Stimulated activated naive CD8-positive, alpha-beta T cell treated with anti-CD3 and anti-CD28 coated beads, Interleukin-15, Interleukin-2, amounts not matched to agents 100 ng/mL and 50 ng/mL, for 24 hours (primary cell): ENCODE results near the gene THEM4.

Experiments used
- H3K27ac Mint-ChIP-seq: one replicate; pipeline ENCODE4 v1.8.0; 2021; ENCODE audit warnings: mild to moderate bottlenecking, mixed read lengths
- H3K27me3 Mint-ChIP-seq: one replicate; pipeline ENCODE4 v1.8.0; 2021; ENCODE audit warnings: mixed read lengths
- H3K36me3 Mint-ChIP-seq: one replicate; pipeline ENCODE4 v1.8.0; 2021; ENCODE audit warnings: low read depth, mixed read lengths
- H3K4me1 Mint-ChIP-seq: one replicate; pipeline ENCODE4 v1.8.0; 2021; ENCODE audit warnings: low read depth, mixed read lengths
- H3K4me3 Mint-ChIP-seq: one replicate; pipeline ENCODE4 v1.8.0; 2021; ENCODE audit warnings: mild to moderate bottlenecking, mixed read lengths
- H3K9me3 Mint-ChIP-seq: one replicate; pipeline ENCODE4 v1.8.0; 2021; ENCODE audit warnings: mixed read lengths

THEM4 gene

DNA sequence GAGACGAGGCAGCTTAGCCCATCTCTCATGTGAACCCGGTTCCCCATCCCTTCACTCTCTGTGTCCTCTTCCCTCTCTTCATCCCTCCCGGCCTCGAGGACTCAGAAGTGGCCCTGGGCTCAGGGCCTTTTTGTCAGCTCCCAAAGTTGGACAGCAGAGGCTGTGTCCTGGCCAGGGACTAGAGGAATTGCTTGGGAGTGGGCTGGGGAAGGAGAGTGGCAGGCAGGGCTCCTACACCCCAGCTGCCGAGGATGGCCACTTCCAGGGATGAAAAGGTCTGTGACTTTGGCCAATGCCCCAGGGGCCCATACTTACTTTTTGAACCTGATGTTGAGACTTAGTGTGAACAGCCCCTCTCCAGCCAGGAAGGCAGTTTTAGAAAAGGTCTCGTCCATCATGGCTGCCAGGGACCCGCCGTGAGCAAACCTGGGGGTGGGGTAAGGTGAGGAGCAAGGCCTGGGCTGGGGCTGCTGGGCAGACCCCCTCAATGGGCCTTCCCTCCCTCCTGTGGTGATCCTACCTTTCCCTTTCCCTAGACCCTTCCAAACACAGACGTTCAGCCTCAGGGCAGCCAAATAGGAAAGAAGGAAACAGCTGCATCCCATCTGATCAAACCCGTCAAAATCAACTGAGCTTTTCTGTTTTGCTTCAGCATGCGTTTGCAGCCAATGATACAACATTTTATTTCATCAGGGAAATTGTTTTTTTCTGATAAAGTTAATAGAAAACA is 61.3 kb downstream of the THEM4 start:
- Mint-ChIP-seq H3K4me3 (no peak overlapping the region), H3K9me3 (no peaks in the 10 kb centered on the region), H3K4me1 (peaks cover 28% of the 10 kb centered on the region), H3K27ac (no peak overlapping the region), H3K36me3 (peaks cover 41% of the 10 kb centered on the region), H3K27me3 (no peaks in the 10 kb centered on the region)

DNA sequence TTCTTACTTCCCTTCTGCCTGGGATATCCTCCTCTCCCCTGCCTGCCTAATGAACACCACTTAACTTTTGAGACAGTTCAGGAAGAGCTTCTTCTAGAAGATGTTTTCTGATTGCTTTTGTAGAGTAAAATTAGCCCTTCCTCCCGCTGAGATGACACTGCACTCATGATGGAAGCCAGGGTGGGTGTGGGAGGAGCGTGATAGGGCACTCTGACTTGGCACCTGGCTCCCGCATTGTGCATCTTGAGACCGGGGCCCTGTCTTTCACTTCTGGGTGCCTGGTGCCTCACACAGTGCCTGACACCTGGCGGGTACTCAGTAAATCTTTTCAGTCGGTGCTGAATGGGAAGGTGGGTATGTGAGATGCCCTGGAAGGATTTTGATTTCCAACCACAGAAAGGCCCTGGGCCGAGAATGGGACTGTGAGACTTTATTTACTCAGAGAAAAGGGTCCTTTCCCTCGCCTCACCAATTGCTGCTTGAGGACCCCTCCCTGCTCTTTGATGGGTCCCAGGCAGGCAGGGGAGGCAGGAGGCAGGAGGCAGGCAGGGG is 62.5 kb downstream of the THEM4 start:
- no peaks in the 10 kb centered on the region for H3K9me3 Mint-ChIP-seq
- peak overlapping the region; percentile 49 for H3K27ac Mint-ChIP-seq
- peaks cover 28% of the 10 kb centered on the region for H3K4me1 Mint-ChIP-seq
- H3K4me3 Mint-ChIP-seq, result no peak overlapping the region
- H3K36me3 Mint-ChIP-seq, result peaks cover 46% of the 10 kb centered on the region
- H3K27me3 Mint-ChIP-seq, result no peaks in the 10 kb centered on the region

DNA sequence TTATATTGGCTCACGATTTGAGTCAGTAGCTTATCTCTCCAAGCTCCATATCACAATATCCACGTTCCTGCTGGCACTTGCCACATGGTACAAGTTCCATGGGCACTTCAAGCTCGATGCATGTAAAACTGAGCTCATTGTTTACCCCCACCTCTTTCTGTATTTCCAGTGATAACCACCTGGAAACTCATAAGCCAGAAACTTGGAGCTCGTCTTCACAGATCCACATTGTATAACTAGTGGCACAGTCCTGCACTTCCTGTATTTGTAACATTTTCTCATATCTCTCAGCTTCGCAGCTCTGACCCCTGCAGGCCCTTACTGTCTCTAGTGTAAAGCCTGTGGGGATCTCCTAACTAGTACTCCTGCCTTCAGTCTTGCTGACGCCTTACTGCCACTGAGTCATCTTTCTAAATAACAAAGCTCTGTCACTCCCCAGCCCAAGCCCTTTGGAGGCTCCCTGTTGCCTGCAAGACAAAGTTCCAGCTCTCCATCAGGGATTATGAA is 63.2 kb downstream of the THEM4 start:
- Mint-ChIP-seq H3K9me3 (no peaks in the 10 kb centered on the region), H3K36me3 (peaks cover 48% of the 10 kb centered on the region), H3K27me3 (no peaks in the 10 kb centered on the region), H3K27ac (peak overlapping the region; percentile 49), H3K4me1 (peaks cover 28% of the 10 kb centered on the region), H3K4me3 (no peak overlapping the region)

DNA sequence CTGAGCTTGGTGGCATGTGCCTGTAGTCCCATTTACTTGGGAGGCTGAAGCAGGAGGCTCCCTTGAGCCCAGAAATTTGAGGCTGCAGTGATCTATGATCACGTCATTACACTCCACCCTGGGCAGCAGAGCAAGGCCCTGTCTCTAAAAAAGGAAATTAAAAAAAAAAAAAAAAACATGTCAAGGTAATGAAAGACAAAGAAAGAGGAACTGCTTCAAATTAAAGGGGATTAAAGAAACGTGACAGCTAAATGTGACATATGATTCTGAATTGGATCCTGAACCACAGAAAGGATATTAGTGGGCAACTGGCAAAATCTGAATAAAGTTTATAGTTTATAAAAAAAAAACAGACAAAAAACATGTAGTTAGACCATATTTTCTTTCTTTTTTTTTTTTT is 65.9 kb downstream of the THEM4 start:
- Mint-ChIP-seq H3K27me3 (no peaks in the 10 kb centered on the region), H3K4me1 (peaks cover 38% of the 10 kb centered on the region), H3K4me3 (no peak overlapping the region), H3K36me3 (peaks cover 37% of the 10 kb centered on the region), H3K27ac (no peak overlapping the region), H3K9me3 (no peaks in the 10 kb centered on the region)

DNA sequence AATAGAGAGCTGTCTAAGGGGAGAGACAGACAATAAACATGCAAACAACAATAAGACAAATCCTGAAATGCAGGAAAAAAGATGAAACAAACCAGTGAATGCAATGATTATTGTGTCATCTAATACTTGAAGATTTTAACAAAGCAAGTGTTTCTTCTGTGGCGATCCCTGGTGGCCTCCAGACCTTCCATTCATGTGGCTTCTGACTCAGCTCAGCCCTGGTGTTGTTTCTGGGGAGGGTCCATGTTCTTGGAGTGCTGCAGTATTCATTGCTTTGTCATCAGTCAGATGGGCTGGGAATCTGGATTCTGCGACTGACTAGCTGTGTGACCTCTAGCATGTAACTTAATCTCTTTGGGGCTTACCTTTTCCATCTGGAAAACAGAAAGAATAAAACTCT is 68.2 kb downstream of the THEM4 start:
- H3K9me3 Mint-ChIP-seq, result no peaks in the 10 kb centered on the region
- H3K4me1 Mint-ChIP-seq, result peaks cover 42% of the 10 kb centered on the region
- peaks cover 30% of the 10 kb centered on the region for H3K36me3 Mint-ChIP-seq
- no peak overlapping the region for H3K27ac Mint-ChIP-seq
- H3K27me3 Mint-ChIP-seq, result no peaks in the 10 kb centered on the region
- no peak overlapping the region for H3K4me3 Mint-ChIP-seq

DNA sequence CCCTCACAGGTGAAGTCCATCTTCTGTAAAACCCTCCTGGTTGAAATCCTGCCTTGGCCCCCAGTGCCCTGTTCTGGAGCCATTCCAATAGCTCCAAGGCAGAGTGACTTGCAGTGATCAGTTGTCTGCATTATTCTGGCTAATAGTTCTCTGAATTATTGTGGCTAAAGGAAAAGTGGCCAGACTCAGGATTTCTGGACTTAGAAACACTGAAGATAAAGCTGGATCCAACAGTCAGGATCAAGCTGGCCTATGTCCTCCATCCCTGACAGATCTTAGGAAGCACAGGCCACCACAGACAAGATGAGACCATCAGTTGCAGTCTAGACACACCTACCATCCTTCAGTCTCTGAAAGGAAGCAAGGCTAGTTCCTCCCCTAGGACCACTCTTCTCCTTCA is 68.9 kb downstream of the THEM4 start:
- peaks cover 27% of the 10 kb centered on the region for H3K36me3 Mint-ChIP-seq
- no peaks in the 10 kb centered on the region for H3K27me3 Mint-ChIP-seq
- H3K4me1 Mint-ChIP-seq, result peaks cover 43% of the 10 kb centered on the region
- peak overlapping the region; percentile 85 for H3K4me3 Mint-ChIP-seq
- peak overlapping the region; percentile 82 for H3K27ac Mint-ChIP-seq
- no peaks in the 10 kb centered on the region for H3K9me3 Mint-ChIP-seq

DNA sequence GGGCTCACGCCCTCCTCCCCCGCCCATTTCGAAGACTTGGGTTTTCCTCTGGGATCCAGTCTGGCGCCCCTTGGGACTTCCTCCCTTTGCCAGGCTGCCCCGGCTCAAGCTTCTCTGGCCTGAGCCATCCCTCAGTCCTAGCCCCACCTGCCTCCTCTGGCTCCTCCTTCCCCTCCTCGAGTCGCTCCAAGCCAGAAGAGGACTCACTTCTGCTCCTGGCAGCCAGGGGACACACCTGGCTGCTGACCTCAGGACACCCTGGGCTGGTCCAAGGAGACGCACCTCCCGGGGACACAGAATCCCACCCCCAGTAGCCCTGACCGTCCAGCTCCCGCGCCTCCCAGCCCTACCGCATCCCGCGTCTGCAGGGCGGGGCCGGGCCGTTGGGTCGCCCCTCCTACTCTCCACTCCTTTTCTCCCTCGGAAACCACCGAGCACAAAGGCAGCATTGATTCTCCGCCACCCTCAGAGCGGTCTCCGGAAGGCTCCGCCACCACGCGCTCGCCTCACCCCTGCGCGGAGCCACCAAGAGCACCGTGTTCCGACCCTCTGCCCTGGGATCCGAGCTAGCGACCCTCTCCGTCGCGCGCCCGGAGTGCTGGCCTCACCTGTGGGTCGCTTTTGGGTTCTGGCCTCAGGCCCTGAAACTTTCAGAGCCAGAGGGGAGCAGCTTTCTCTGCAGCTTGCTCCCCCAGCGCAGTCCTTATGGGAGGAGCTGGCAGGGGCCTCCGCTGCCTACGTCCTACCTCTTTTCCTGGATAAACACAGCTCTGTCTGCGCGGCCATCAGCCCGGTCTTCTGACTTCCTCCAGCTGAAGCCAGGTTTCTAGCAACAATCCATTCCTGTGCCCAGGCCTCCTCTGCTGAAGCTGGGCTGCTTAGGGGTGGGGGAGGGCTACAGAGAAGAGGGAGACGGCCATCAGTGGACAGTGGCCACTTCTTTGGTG is 69.6 kb downstream of the THEM4 start, which contains the start of gene C2CD4D:
Gene C2CD4D, minus strand, starts transcription at position 364 of the 947 bp plus-strand sequence. CDS start 831 bp downstream, outside the sequence.
- Mint-ChIP-seq H3K4me1 (peaks cover 50% of the 10 kb centered on the region), H3K9me3 (no peaks in the 10 kb centered on the region), H3K4me3 (peak within 1 kb of the TSS; percentile 85), H3K36me3 (peaks cover 20% of the 10 kb centered on the region), H3K27me3 (no peaks in the 10 kb centered on the region), H3K27ac (peak within 1 kb of the TSS; percentile 82)

DNA sequence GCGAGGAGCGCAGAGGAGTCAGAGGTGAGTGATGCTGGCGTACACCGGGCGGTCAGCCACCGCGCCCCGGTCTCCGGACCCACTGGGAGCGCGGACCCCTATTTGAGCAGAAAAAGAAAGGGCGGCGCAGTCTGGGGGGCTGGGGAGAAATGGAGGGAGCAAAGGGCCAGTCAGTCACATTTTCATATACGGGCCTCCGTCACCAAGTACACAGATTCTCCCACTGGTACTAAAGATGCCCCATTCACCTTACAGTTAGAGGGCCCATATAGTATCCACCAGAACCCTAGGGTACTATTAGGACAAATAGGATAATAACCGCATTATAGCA is 70.3 kb downstream of the THEM4 start:
- Mint-ChIP-seq H3K36me3 (peaks cover 14% of the 10 kb centered on the region), H3K9me3 (no peaks in the 10 kb centered on the region), H3K4me1 (peaks cover 57% of the 10 kb centered on the region), H3K27ac (peak overlapping the region; percentile 82), H3K4me3 (peak overlapping the region; percentile 85), H3K27me3 (no peaks in the 10 kb centered on the region)

DNA sequence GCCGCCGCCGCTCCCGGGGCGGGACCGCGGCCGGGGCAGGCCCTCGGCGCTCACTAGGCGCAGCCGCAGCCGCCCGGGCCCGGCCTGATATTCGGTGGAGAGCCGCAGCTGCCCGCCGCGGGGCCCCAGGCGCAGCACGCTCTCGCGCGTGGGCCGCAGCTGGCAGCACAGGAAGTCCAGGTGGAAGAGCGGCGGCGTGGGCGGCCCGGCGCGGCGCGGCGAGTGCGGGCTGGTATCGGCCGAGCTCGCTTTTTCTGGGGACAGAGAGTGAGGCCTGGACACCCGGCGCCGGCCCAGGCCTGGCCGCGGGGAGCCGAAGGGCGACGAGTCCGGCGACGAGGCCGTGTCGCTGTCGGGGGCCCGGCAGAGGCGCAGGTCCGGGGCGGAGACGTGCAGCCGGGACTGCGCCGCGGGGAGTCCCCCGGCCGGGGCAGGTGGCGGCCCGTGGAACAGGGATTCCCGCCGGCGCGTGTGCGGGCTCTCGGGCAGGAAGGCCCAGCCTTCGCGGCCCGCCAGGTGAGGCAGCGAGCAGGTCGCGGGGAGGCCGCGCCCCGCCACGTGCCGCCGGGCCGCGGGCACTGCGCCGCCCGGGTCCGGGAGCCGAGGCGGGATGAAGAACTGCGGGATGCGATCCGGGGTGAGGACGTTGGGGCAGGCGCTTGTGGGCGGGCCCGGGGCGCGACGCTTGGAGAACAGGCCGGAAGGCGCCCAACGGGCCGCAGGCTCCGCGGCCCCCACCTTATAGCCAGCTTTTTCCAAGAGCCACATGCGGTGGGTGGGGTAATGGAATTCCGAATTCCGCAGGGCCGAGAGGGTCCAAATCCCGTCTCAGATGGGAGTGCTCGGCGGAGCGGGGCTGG is 70.9 kb downstream of the THEM4 start:
- Mint-ChIP-seq H3K27me3 (no peaks in the 10 kb centered on the region), H3K4me3 (peak overlapping the region; percentile 85), H3K4me1 (peaks cover 63% of the 10 kb centered on the region), H3K9me3 (no peaks in the 10 kb centered on the region), H3K36me3 (peaks cover 11% of the 10 kb centered on the region), H3K27ac (peak overlapping the region; percentile 82)

DNA sequence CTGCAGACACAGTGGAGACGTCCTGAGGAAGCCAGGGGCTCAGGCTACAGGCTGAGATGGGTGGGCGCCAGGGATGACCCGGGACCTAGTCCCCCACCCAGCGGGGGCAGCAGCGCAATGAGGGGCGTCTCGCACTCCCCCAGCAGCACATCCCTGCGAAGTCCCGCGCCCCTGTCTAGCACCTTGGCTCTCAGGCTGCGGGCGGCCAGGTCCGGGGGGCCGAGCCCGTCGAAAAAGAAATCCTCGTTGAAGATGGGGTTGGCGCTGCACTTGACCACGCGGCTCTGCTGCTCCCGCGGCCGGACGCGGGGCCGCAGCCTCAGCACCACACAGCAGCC is 71.5 kb downstream of the THEM4 start:
- peaks cover 68% of the 10 kb centered on the region for H3K4me1 Mint-ChIP-seq
- no peaks in the 10 kb centered on the region for H3K27me3 Mint-ChIP-seq
- H3K9me3 Mint-ChIP-seq, result no peaks in the 10 kb centered on the region
- peaks cover 5% of the 10 kb centered on the region for H3K36me3 Mint-ChIP-seq
- peak overlapping the region; percentile 88 for H3K4me3 Mint-ChIP-seq
- H3K27ac Mint-ChIP-seq, result peak overlapping the region; percentile 90

DNA sequence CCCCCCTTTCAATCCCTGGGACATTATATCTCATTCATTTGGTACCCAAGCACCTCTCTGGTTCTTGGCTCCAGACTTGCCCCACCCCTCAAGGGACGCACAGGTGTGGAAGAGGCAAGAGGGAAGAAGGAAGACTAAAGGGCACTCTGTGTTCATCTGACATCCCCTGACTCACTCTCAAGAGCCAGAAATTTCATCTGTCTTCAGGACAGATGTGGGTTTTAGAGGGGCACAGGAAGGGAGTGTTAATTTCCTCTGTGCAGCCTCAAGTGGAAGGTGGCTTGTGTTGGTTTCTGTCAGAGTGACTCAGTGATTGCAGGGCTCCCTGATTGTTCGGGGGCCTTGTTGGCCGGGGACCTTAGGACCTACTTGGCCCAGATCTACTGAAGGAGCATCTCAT is 72.1 kb downstream of the THEM4 start:
- Mint-ChIP-seq H3K4me1 (peaks cover 73% of the 10 kb centered on the region), H3K27me3 (no peaks in the 10 kb centered on the region), H3K27ac (peak overlapping the region; percentile 90), H3K36me3 (peaks cover 3% of the 10 kb centered on the region), H3K4me3 (peak overlapping the region; percentile 88), H3K9me3 (no peaks in the 10 kb centered on the region)

DNA sequence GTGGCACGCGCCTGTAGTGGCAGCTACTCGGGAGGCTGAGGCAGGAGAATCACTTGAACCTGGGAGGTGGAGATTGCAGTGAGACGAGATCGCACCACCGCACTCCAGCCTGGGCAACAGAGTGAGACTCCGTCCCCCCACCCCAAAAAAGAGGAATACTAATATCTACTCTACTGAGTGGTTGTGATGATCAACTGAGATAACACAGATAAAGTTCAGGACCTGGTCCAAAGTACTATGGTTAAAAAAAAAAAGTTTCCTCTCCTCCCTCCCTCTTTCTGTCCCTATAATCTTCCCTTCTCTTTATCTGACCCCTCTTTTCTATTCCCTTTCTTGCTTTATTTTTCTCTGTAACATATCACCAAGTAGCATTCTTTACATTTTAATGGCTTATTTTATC is 73.7 kb downstream of the THEM4 start:
- Mint-ChIP-seq H3K27ac (no peak overlapping the region), H3K4me3 (no peak overlapping the region), H3K4me1 (peaks cover 80% of the 10 kb centered on the region)

DNA sequence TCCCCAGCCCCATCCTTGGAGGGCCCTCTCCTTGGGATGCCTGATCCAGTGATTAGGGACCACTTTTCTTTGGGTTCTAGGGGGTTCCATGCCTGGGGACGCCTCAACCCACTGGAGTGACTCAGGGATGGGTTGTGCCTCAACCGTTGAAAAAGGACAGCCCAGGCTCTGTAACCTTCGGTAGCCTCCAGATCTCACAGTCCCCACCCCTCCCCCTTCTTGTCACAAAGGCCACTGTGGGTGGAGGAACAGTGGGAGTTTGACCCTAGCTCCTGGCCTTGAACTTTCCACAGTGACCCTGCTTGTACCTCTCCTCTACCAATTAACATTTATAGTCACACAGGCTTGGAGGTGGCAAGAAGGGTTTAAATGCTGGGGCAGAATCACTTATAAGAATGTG is 75.1 kb downstream of the THEM4 start:
- Mint-ChIP-seq H3K27ac (no peak overlapping the region), H3K36me3 (no peaks in the 10 kb centered on the region), H3K9me3 (no peaks in the 10 kb centered on the region), H3K27me3 (no peaks in the 10 kb centered on the region), H3K4me3 (no peak overlapping the region), H3K4me1 (peaks cover 81% of the 10 kb centered on the region)

More for the DNA sequence above, 73.7 kb downstream of the THEM4 start:
- Mint-ChIP-seq H3K36me3 (no peaks in the 10 kb centered on the region), H3K9me3 (no peaks in the 10 kb centered on the region), H3K27me3 (no peaks in the 10 kb centered on the region)

DNA sequence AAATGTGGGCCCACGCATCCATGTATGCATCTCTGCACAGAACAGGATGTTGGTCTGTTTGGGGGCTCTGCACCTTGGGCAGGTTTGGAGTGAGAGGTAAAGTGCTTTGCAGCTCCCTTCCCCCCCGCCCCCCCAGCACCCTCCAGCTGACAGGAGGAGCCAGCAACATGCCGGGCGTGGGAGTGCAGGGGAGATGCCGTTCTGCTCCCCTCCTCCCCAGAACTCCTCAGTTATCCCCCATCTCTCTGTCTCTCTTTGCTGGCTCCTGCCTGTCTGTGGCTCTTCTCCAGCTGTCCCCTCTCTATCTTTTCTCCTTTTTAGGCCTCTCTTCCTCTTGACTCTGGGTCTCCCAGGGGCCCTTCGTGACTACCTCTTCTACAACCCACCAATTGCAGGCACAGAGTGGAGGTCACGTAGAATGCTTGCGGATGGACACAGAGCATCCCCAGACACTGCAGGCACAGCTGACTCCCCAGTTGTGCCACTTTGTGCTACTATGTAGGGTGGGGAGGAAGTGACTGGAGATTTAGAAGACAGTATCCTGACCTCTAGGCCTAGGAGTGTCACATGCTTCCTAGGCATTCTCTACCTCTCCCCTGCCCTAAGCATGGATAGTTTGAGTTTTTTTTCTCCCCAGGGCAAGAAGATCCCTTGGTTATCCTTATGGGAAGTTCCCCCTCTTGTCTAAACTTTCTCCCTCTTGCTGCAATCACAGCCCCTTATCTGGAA is 76.0 kb downstream of the THEM4 start:
- Mint-ChIP-seq H3K27ac (no peak overlapping the region), H3K9me3 (no peaks in the 10 kb centered on the region), H3K4me1 (peaks cover 86% of the 10 kb centered on the region), H3K36me3 (no peaks in the 10 kb centered on the region), H3K27me3 (no peaks in the 10 kb centered on the region), H3K4me3 (no peak overlapping the region)
